A549 (cell line): Measurements from ENCODE around the gene EGFLAM.
A peak's percentile ranks its signal among the peaks of the same experiment; 100 is the strongest.

Experiments
- BCL3 ChIP-seq: fragments of >200 bp; sonication (Bioruptor Twin); formaldehyde crosslinking; IDR thresholded peaks from 3 replicates; pipeline ENCODE4 v1.6.1; 2016
- CTCF ChIP-seq: fragments of >200 bp; sonication (Bioruptor Twin); formaldehyde crosslinking; IDR thresholded peaks from 3 replicates; pipeline ENCODE4 v1.5.1; 2016
- EHF ChIP-seq: fragments of 250-450 bp; sonication (Bioruptor Pico); IDR thresholded peaks from 2 replicates; pipeline ENCODE4 v1.5.0; 2020; ENCODE audit warnings: mild to moderate bottlenecking
- EP300 ChIP-seq, 2 experiments: fragments of >200 bp; sonication (Bioruptor Twin); formaldehyde crosslinking; IDR thresholded peaks; 2 replicates in 1 of 2; 3 replicates in 1 of 2; pipeline ENCODE4 v1.6.1; 2016 to 2017
- ESRRA ChIP-seq: fragments of 150-350 bp; IDR thresholded peaks from 2 replicates; pipeline ENCODE4 v1.6.1; 2014; ENCODE audit warnings: mild to moderate bottlenecking, low read length, borderline replicate concordance
- POLR2A ChIP-seq: IDR thresholded peaks from 2 replicates; pipeline ENCODE4 v1.6.1; 2012; ENCODE audit warnings: mild to moderate bottlenecking, low read length
- RFX5 ChIP-seq: fragments of 450-650 bp; IDR thresholded peaks from 2 replicates; pipeline ENCODE4 v1.7.1; 2014; ENCODE audit warnings: antibody characterized with exemption, mild to moderate bottlenecking, moderate library complexity
- RNF2 ChIP-seq: fragments of 200-600 bp; sonication (generic); IDR thresholded peaks from 2 replicates; pipeline ENCODE4 v1.6.1; 2016; ENCODE audit warnings: low read depth, mild to moderate bottlenecking, antibody characterized with exemption, moderate library complexity, borderline replicate concordance
- TF ChIP-seq, protein P1 (sequence below): IDR thresholded peaks from 2 replicates; pipeline ENCODE4 v1.6.1; 2012

- TF ChIP-seq ESRRA (no peak), BCL3 (no peak), CTCF (peak; percentile 97), POLR2A (no peak), EP300 (IDR thresholded peaks at IDR 0.05) (no peak), EHF (no peak), RNF2 (no peak), RFX5 (no peak)
- TF ChIP-seq, protein P1, sequence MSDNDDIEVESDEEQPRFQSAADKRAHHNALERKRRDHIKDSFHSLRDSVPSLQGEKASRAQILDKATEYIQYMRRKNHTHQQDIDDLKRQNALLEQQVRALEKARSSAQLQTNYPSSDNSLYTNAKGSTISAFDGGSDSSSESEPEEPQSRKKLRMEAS, result peak; percentile 36; the same call in 1 of the 2 replicates
These were observed 183.3 kb downstream of the EGFLAM start for GRCh38 chr5:38441453-38442246.
